GM23338 (cell line): Measurements from ENCODE around the gene CBFA2T3. TPM values are rescaled to one million over a fixed set of nuclear protein-coding genes. Genes with fewer than 3 reads are reported as not detected.

Experiments used
- ATAC-seq: fragments of 200-7000 bp; cut with Tn5 transposase; 3 replicates; pipeline ENCODE4 v1.9.1; 2020
- DNase-seq: peaks from one replicate; pipeline ENCODE4 v3.0.0-alpha.2; 2015; ENCODE audit warnings: low spot score
- H2AFZ ChIP-seq: fragments of 200-600 bp; sonication (generic); 2 replicates; pipeline ENCODE4 v1.8.0; 2016; ENCODE audit warnings: antibody characterized with exemption, mild to moderate bottlenecking, moderate library complexity
- H3F3A ChIP-seq: fragments of 200-600 bp; sonication (generic); replicated peaks from 2 replicates; pipeline ENCODE4 v1.8.0; 2017; ENCODE audit warnings: antibody characterized with exemption, mixed run types, low read depth
- H3K27ac ChIP-seq: fragments of 200-600 bp; sonication (generic); 2 replicates; pipeline ENCODE4 v1.6.1; 2016; ENCODE audit warnings: low read depth
- H3K27me3 ChIP-seq: fragments of 200-600 bp; sonication (generic); 2 replicates; pipeline ENCODE4 v1.8.0; 2016; ENCODE audit warnings: mild to moderate bottlenecking, mixed run types, moderate library complexity; ENCODE audit not compliant: insufficient read depth
- H3K36me3 ChIP-seq: fragments of 200-600 bp; sonication (generic); 2 replicates; pipeline ENCODE4 v1.8.0; 2016; ENCODE audit warnings: mild to moderate bottlenecking; ENCODE audit not compliant: insufficient read depth
- H3K4me1 ChIP-seq: fragments of 200-600 bp; sonication (generic); 2 replicates; pipeline ENCODE4 v1.8.0; 2016; ENCODE audit warnings: mild to moderate bottlenecking, moderate library complexity; ENCODE audit not compliant: insufficient read depth
- H3K4me2 ChIP-seq: fragments of 200-600 bp; sonication (generic); 2 replicates; pipeline ENCODE4 v1.7.1; 2017; ENCODE audit warnings: mixed run types
- H3K4me3 ChIP-seq: fragments of 200-600 bp; sonication (generic); 2 replicates; pipeline ENCODE4 v1.6.1; 2016; ENCODE audit warnings: mixed run types
- H3K79me2 ChIP-seq: fragments of 200-600 bp; sonication (generic); replicated peaks from 2 replicates; pipeline ENCODE4 v1.8.0; 2017; ENCODE audit warnings: mild to moderate bottlenecking; ENCODE audit not compliant: insufficient read depth
- H3K9me2 ChIP-seq: fragments of 200-600 bp; sonication (generic); 2 replicates; pipeline ENCODE4 v1.8.0; 2017; ENCODE audit not compliant: insufficient read depth
- H4K20me1 ChIP-seq: fragments of 200-600 bp; sonication (generic); replicated peaks from 2 replicates; pipeline ENCODE4 v1.8.0; 2017; ENCODE audit warnings: mild to moderate bottlenecking; ENCODE audit not compliant: insufficient read depth
- H3K27ac Mint-ChIP-seq: 2 replicates; pipeline ENCODE4 v1.8.0; 2020; ENCODE audit warnings: inconsistent platforms, mild to moderate bottlenecking, moderate library complexity, mixed read lengths
- H3K27me3 Mint-ChIP-seq: 3 replicates; pipeline ENCODE4 v1.8.0; 2022; ENCODE audit warnings: low read depth, mild to moderate bottlenecking, moderate library complexity, mixed read lengths, inconsistent platforms; ENCODE audit not compliant: insufficient read depth, poor library complexity
- H3K36me3 Mint-ChIP-seq: 3 replicates; pipeline ENCODE4 v1.8.0; 2021; ENCODE audit warnings: low read depth, mild to moderate bottlenecking, inconsistent platforms, moderate library complexity, mixed read lengths
- H3K4me1 Mint-ChIP-seq: 3 replicates; pipeline ENCODE4 v1.8.0; 2020; ENCODE audit warnings: mild to moderate bottlenecking, inconsistent platforms, mixed read lengths
- H3K4me3 Mint-ChIP-seq: 3 replicates; pipeline ENCODE4 v1.8.0; 2021; ENCODE audit warnings: moderate library complexity, mild to moderate bottlenecking, inconsistent platforms, mixed read lengths
- H3K9me3 Mint-ChIP-seq: 3 replicates; pipeline ENCODE4 v1.8.0; 2020; ENCODE audit warnings: moderate library complexity, mild to moderate bottlenecking, inconsistent platforms, mixed read lengths
- CREB1 ChIP-seq: fragments of 250-450 bp; sonication (Bioruptor Pico); IDR thresholded peaks from 2 replicates; pipeline ENCODE4 v1.5.0; 2020; ENCODE audit warnings: low read depth, mild to moderate bottlenecking, moderate library complexity
- EZH2 ChIP-seq: fragments of 200-600 bp; sonication (generic); IDR thresholded peaks from one replicate; pipeline ENCODE4 v1.8.0; 2017; ENCODE audit warnings: antibody characterized with exemption, mild to moderate bottlenecking, low read depth; ENCODE audit not compliant: unreplicated experiment
- EZH2phosphoT487 ChIP-seq: fragments of 200-600 bp; sonication (generic); IDR thresholded peaks from one replicate; pipeline ENCODE4 v1.8.1; 2018; ENCODE audit warnings: antibody characterized with exemption; ENCODE audit not compliant: unreplicated experiment
- JUNB ChIP-seq: IDR thresholded peaks from one replicate; pipeline ENCODE4 v1.6.1; 2016; ENCODE audit warnings: antibody characterized with exemption; ENCODE audit not compliant: unreplicated experiment
- NANOG ChIP-seq: IDR thresholded peaks from 2 replicates; pipeline ENCODE4 v1.6.1; 2016; ENCODE audit warnings: antibody characterized with exemption, borderline replicate concordance
- POLR2AphosphoS5 ChIP-seq: IDR thresholded peaks from 2 replicates; pipeline ENCODE4 v1.6.1; 2016; ENCODE audit warnings: antibody characterized with exemption, low read depth
- STAT1 ChIP-seq: IDR thresholded peaks from one replicate; pipeline ENCODE4 v1.6.1; 2016; ENCODE audit warnings: antibody characterized with exemption; ENCODE audit not compliant: unreplicated experiment
- ZNF114 ChIP-seq: fragments of 250-450 bp; sonication (Bioruptor Pico); IDR thresholded peaks from 2 replicates; pipeline ENCODE4 v1.5.0; 2020; ENCODE audit warnings: mild to moderate bottlenecking, moderate library complexity
- ZNF331 ChIP-seq: fragments of 250-450 bp; sonication (Bioruptor Pico); IDR thresholded peaks from 2 replicates; pipeline ENCODE4 v1.5.0; 2020; ENCODE audit warnings: low read depth, mild to moderate bottlenecking, moderate library complexity
- polyA plus RNA-seq: library from polyadenylated mRNA; unstranded; fragments of >200 nt; fragmentation: Nextera tagmentation; extraction: Ambion mirVana; gene quantifications from 2 replicates; pipeline ENCODE4 v1.2.1, GENCODE V29; 2016
- total RNA-seq: library from RNA; depleted of rRNA; stranded (reverse); fragments of >200 nt; shearing (Covaris generic); gene quantifications from 2 replicates; pipeline ENCODE4 v1.2.3, GENCODE V29; 2014
- TF ChIP-seq, protein P1 (sequence below): IDR thresholded peaks from 2 replicates; pipeline ENCODE4 v1.6.1; 2016; ENCODE audit warnings: antibody characterized with exemption
- TF ChIP-seq, protein P2 (sequence below), 2 experiments: fragments of 200-600 bp in 1 of 2; sonication (generic) in 1 of 2; conservative IDR thresholded peaks; 2 replicates each; pipeline versions ENCODE4 v1.5.1 to v1.6.1; 2016 to 2017; ENCODE audit warnings: antibody characterized with exemption in 2 of 2, low read depth in 2 of 2, mild to moderate bottlenecking in 2 of 2, moderate library complexity in 1 of 2
- TF ChIP-seq, protein P3 (sequence below): fragments of 250-450 bp; sonication (Bioruptor Pico); IDR thresholded peaks from 2 replicates; pipeline ENCODE4 v1.5.0; 2020; ENCODE audit warnings: mild to moderate bottlenecking, moderate library complexity
- TF ChIP-seq, protein P4 (sequence below): IDR thresholded peaks from one replicate; pipeline ENCODE4 v1.6.1; 2018; ENCODE audit warnings: antibody characterized with exemption; ENCODE audit not compliant: unreplicated experiment

CBFA2T3 gene
- total and polyA plus RNA-seq, 2 experiments from 2014 or later, result 0.87 to 1.5 TPM

DNA sequence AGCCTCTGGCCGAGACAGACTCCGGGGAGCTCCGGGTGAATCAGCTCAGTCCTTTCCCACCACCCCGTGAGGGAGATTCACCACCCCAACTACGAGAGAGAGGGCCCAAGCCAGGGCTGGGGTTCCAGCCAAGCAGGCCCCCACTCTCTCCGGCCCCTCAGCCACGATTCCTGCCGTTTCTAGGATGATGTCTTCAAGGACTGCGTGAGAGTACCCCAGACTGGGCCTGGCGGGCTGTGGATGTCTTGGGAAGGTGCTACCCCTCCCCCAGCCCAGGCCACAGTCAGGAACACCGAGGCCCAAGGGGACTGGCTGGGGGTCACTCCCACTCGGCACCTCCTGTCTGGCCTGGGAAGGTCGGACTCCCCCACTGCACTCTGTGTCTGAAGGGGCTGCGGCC, 89.0 kb downstream of the CBFA2T3 start:
- Mint-ChIP-seq H3K4me3 (no peak overlapping the region), H3K36me3 (peaks cover 3% of the 10 kb centered on the region; the same call in 1 of the 3 replicates), H3K27ac (no peak overlapping the region), H3K4me1 (peaks cover 2% of the 10 kb centered on the region; the same call in 1 of the 3 replicates), H3K9me3 (peaks cover 8% of the 10 kb centered on the region), H3K27me3 (peaks cover 20% of the 10 kb centered on the region)
- Histone ChIP-seq H3K36me3 (no peaks in the 10 kb centered on the region), H3K27me3 (no peaks in the 10 kb centered on the region), H3K4me2 (no peak overlapping the region), H3K27ac (no peak overlapping the region), H3K79me2 (no peaks in the 10 kb centered on the region), H4K20me1 (no peaks in the 10 kb centered on the region), H2AFZ (no peak overlapping the region), H3K4me3 (no peak overlapping the region), H3F3A (no peaks in the 10 kb centered on the region), H3K4me1 (no peaks in the 10 kb centered on the region), H3K9me2 (no peaks in the 10 kb centered on the region)
- DNase-seq, result no peak
- TF ChIP-seq ZNF114 (CRISPR knock-in tag) (no peak), NANOG (no peak), EZH2phosphoT487 (no peak), ZNF331 (CRISPR knock-in tag) (no peak), EZH2 (no peak), CREB1 (no peak), JUNB (no peak), POLR2AphosphoS5 (no peak), STAT1 (no peak)
- TF ChIP-seq, protein P1, sequence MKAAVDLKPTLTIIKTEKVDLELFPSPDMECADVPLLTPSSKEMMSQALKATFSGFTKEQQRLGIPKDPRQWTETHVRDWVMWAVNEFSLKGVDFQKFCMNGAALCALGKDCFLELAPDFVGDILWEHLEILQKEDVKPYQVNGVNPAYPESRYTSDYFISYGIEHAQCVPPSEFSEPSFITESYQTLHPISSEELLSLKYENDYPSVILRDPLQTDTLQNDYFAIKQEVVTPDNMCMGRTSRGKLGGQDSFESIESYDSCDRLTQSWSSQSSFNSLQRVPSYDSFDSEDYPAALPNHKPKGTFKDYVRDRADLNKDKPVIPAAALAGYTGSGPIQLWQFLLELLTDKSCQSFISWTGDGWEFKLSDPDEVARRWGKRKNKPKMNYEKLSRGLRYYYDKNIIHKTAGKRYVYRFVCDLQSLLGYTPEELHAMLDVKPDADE, result no peak
- TF ChIP-seq, protein P2, sequence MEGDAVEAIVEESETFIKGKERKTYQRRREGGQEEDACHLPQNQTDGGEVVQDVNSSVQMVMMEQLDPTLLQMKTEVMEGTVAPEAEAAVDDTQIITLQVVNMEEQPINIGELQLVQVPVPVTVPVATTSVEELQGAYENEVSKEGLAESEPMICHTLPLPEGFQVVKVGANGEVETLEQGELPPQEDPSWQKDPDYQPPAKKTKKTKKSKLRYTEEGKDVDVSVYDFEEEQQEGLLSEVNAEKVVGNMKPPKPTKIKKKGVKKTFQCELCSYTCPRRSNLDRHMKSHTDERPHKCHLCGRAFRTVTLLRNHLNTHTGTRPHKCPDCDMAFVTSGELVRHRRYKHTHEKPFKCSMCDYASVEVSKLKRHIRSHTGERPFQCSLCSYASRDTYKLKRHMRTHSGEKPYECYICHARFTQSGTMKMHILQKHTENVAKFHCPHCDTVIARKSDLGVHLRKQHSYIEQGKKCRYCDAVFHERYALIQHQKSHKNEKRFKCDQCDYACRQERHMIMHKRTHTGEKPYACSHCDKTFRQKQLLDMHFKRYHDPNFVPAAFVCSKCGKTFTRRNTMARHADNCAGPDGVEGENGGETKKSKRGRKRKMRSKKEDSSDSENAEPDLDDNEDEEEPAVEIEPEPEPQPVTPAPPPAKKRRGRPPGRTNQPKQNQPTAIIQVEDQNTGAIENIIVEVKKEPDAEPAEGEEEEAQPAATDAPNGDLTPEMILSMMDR (conservative IDR thresholded peaks at IDR 0.05; ENCODE audit: low read depth in 2 of 2), result no peak
- TF ChIP-seq, protein P3, sequence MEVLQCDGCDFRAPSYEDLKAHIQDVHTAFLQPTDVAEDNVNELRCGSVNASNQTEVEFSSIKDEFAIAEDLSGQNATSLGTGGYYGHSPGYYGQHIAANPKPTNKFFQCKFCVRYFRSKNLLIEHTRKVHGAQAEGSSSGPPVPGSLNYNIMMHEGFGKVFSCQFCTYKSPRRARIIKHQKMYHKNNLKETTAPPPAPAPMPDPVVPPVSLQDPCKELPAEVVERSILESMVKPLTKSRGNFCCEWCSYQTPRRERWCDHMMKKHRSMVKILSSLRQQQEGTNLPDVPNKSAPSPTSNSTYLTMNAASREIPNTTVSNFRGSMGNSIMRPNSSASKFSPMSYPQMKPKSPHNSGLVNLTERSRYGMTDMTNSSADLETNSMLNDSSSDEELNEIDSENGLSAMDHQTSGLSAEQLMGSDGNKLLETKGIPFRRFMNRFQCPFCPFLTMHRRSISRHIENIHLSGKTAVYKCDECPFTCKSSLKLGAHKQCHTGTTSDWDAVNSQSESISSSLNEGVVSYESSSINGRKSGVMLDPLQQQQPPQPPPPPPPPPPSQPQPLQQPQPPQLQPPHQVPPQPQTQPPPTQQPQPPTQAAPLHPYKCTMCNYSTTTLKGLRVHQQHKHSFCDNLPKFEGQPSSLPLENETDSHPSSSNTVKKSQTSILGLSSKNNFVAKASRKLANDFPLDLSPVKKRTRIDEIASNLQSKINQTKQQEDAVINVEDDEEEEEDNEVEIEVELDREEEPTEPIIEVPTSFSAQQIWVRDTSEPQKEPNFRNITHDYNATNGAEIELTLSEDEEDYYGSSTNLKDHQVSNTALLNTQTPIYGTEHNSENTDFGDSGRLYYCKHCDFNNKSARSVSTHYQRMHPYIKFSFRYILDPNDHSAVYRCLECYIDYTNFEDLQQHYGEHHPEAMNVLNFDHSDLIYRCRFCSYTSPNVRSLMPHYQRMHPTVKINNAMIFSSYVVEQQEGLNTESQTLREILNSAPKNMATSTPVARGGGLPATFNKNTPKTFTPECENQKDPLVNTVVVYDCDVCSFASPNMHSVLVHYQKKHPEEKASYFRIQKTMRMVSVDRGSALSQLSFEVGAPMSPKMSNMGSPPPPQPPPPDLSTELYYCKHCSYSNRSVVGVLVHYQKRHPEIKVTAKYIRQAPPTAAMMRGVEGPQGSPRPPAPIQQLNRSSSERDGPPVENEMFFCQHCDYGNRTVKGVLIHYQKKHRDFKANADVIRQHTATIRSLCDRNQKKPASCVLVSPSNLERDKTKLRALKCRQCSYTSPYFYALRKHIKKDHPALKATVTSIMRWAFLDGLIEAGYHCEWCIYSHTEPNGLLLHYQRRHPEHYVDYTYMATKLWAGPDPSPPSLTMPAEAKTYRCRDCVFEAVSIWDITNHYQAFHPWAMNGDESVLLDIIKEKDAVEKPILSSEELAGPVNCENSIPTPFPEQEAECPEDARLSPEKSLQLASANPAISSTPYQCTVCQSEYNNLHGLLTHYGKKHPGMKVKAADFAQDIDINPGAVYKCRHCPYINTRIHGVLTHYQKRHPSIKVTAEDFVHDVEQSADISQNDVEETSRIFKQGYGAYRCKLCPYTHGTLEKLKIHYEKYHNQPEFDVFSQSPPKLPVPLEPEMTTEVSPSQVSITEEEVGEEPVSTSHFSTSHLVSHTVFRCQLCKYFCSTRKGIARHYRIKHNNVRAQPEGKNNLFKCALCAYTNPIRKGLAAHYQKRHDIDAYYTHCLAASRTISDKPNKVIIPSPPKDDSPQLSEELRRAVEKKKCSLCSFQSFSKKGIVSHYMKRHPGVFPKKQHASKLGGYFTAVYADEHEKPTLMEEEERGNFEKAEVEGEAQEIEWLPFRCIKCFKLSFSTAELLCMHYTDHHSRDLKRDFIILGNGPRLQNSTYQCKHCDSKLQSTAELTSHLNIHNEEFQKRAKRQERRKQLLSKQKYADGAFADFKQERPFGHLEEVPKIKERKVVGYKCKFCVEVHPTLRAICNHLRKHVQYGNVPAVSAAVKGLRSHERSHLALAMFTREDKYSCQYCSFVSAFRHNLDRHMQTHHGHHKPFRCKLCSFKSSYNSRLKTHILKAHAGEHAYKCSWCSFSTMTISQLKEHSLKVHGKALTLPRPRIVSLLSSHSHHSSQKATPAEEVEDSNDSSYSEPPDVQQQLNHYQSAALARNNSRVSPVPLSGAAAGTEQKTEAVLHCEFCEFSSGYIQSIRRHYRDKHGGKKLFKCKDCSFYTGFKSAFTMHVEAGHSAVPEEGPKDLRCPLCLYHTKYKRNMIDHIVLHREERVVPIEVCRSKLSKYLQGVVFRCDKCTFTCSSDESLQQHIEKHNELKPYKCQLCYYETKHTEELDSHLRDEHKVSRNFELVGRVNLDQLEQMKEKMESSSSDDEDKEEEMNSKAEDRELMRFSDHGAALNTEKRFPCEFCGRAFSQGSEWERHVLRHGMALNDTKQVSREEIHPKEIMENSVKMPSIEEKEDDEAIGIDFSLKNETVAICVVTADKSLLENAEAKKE (CRISPR knock-in tag), result no peak
- TF ChIP-seq, protein P4, sequence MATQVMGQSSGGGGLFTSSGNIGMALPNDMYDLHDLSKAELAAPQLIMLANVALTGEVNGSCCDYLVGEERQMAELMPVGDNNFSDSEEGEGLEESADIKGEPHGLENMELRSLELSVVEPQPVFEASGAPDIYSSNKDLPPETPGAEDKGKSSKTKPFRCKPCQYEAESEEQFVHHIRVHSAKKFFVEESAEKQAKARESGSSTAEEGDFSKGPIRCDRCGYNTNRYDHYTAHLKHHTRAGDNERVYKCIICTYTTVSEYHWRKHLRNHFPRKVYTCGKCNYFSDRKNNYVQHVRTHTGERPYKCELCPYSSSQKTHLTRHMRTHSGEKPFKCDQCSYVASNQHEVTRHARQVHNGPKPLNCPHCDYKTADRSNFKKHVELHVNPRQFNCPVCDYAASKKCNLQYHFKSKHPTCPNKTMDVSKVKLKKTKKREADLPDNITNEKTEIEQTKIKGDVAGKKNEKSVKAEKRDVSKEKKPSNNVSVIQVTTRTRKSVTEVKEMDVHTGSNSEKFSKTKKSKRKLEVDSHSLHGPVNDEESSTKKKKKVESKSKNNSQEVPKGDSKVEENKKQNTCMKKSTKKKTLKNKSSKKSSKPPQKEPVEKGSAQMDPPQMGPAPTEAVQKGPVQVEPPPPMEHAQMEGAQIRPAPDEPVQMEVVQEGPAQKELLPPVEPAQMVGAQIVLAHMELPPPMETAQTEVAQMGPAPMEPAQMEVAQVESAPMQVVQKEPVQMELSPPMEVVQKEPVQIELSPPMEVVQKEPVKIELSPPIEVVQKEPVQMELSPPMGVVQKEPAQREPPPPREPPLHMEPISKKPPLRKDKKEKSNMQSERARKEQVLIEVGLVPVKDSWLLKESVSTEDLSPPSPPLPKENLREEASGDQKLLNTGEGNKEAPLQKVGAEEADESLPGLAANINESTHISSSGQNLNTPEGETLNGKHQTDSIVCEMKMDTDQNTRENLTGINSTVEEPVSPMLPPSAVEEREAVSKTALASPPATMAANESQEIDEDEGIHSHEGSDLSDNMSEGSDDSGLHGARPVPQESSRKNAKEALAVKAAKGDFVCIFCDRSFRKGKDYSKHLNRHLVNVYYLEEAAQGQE, result no peak
- no peak for ATAC-seq
